ENCODE measurements around the gene SEMA4D.
"Not testable (repeated sequence)": the region's sequence is repeated elsewhere in the genome, so short reads cannot be mapped to it uniquely, and the experiment has no call there.

The SEMA4D gene

DNA sequence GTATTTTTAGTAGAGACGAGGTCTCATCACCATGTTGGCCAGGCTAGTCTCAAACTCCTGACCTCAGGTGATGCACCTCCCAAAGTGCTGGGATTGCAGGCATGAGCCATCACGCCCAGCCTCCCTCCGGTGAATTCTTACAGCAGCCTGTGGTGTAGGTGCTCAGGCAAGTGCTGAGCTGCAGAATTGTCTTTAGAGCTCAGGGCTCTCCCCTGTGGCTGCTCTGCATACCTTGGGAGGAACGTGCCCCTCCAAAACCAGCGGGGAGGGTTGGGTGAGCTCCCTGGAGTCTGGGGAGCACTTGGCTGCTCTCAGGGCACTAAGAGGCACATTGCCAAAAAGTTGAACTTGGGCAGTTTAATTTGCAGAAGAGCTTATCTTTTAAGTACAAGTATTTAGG lies 150.3 kb downstream of the SEMA4D start:
- Histone ChIP-seq H3K9me3 (ENCODE audit: control insufficient read depth, low read length) (no peaks in the 10 kb centered on the region), H3K36me3 (ENCODE audit: control insufficient read depth, insufficient read depth, low read length) (peaks cover 94% of the 10 kb centered on the region), H3K4me1 (ENCODE audit: control insufficient read depth, insufficient read depth, low read length, poor library complexity, severe bottlenecking) (no peaks in the 10 kb centered on the region), H3K27ac (ENCODE audit: low read depth, low read length, severe bottlenecking) (no peak overlapping the region), H3K4me3 (ENCODE audit: extremely low read depth, insufficient read depth, low read length, poor library complexity, severe bottlenecking) (no peak overlapping the region)
- 92 to 96% methylated on average over 3 to 5 of the region's 5 CpGs for WGBS, 2 experiments (ENCODE audit: insufficient coverage in 2 of 2)

- WGBS, 2 experiments (ENCODE audit: insufficient coverage in 2 of 2): 95 to 96% methylated on average over 7 to 8 of the region's 9 CpGs
- Histone ChIP-seq H3K27ac (ENCODE audit: low read depth, low read length, severe bottlenecking) (no peak overlapping the region), H3K4me3 (ENCODE audit: extremely low read depth, insufficient read depth, low read length, poor library complexity, severe bottlenecking) (no peak overlapping the region), H3K36me3 (ENCODE audit: control insufficient read depth, insufficient read depth, low read length) (peaks cover 91% of the 10 kb centered on the region), H3K9me3 (ENCODE audit: control insufficient read depth, low read length) (no peaks in the 10 kb centered on the region), H3K4me1 (ENCODE audit: control insufficient read depth, insufficient read depth, low read length, poor library complexity, severe bottlenecking) (no peaks in the 10 kb centered on the region)
Measured at GRCh38 chr9:89346696-89347095, 151.2 kb downstream of the SEMA4D start.

GRCh38 chr9:89345476-89345875 lies 152.4 kb downstream of the SEMA4D start:
- no peak overlapping the region for H3K27ac ChIP-seq (ENCODE audit: low read depth, low read length, severe bottlenecking)
- H3K4me1 ChIP-seq (ENCODE audit: control insufficient read depth, insufficient read depth, low read length, poor library complexity, severe bottlenecking): no peaks in the 10 kb centered on the region
- H3K4me3 ChIP-seq (ENCODE audit: extremely low read depth, insufficient read depth, low read length, poor library complexity, severe bottlenecking): no peak overlapping the region
- H3K9me3 ChIP-seq (ENCODE audit: control insufficient read depth, low read length): no peaks in the 10 kb centered on the region
- peaks cover 88% of the 10 kb centered on the region for H3K36me3 ChIP-seq (ENCODE audit: control insufficient read depth, insufficient read depth, low read length)
- 97 to 100% methylated on average over 2 to 5 of the region's 5 CpGs for WGBS, 2 experiments (ENCODE audit: insufficient coverage in 2 of 2)

- H3K4me3 ChIP-seq (ENCODE audit: extremely low read depth, insufficient read depth, low read length, poor library complexity, severe bottlenecking); H3K4me1 ChIP-seq (ENCODE audit: control insufficient read depth, insufficient read depth, low read length, poor library complexity, severe bottlenecking); H3K9me3 ChIP-seq (ENCODE audit: control insufficient read depth, low read length); H3K27ac ChIP-seq (ENCODE audit: low read depth, low read length, severe bottlenecking): not testable (repeated sequence)
- 88 to 100% methylated on average over 1 to 7 of the region's 7 CpGs for WGBS, 2 experiments (ENCODE audit: insufficient coverage in 2 of 2)
- peaks cover 85% of the 10 kb centered on the region for H3K36me3 ChIP-seq (ENCODE audit: control insufficient read depth, insufficient read depth, low read length)
Measured at GRCh38 chr9:89343812-89344211, 154.1 kb downstream of the SEMA4D start.

DNA sequence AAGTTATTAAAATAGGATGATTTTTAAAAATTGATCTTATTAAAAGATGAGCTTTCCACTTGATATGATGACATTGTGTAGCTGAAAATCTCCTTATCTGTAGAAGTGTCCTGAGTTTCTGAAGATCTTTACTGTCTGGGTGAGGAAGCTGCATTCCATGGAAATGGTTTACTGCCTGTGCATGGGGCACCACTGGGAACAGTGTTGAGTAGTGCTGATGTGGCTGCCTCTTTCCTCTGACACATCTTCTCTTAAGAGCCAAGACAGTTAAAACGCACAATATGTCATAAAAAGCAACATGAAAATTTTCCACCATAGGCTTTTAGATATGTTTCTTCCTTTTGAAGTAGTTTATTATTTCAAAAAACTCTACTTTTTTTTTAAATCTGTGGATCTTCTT lies 155.0 kb downstream of the SEMA4D start:
- Histone ChIP-seq H3K27ac (ENCODE audit: low read depth, low read length, severe bottlenecking) (no peak overlapping the region), H3K4me3 (ENCODE audit: extremely low read depth, insufficient read depth, low read length, poor library complexity, severe bottlenecking) (no peak overlapping the region), H3K36me3 (ENCODE audit: control insufficient read depth, insufficient read depth, low read length) (peaks cover 83% of the 10 kb centered on the region), H3K4me1 (ENCODE audit: control insufficient read depth, insufficient read depth, low read length, poor library complexity, severe bottlenecking) (no peaks in the 10 kb centered on the region), H3K9me3 (ENCODE audit: control insufficient read depth, low read length) (no peaks in the 10 kb centered on the region)
- no CpG with 5 or more reads among the region's 1 CpG for WGBS, 2 experiments (ENCODE audit: insufficient coverage in 2 of 2)

- no peak overlapping the region for H3K4me3 ChIP-seq (ENCODE audit: extremely low read depth, insufficient read depth, low read length, poor library complexity, severe bottlenecking)
- peaks cover 83% of the 10 kb centered on the region for H3K36me3 ChIP-seq (ENCODE audit: control insufficient read depth, insufficient read depth, low read length)
- WGBS, 2 experiments (ENCODE audit: insufficient coverage in 2 of 2): 95 to 100% methylated on average over 3 of the region's 6 CpGs
- H3K4me1 ChIP-seq (ENCODE audit: control insufficient read depth, insufficient read depth, low read length, poor library complexity, severe bottlenecking): no peaks in the 10 kb centered on the region
- no peaks in the 10 kb centered on the region for H3K9me3 ChIP-seq (ENCODE audit: control insufficient read depth, low read length)
- H3K27ac ChIP-seq (ENCODE audit: low read depth, low read length, severe bottlenecking): no peak overlapping the region
Measured at GRCh38 chr9:89342213-89342612, 155.7 kb downstream of the SEMA4D start.

- H3K4me1 ChIP-seq (ENCODE audit: control insufficient read depth, insufficient read depth, low read length, poor library complexity, severe bottlenecking): no peaks in the 10 kb centered on the region
- H3K36me3 ChIP-seq (ENCODE audit: control insufficient read depth, insufficient read depth, low read length): peaks cover 74% of the 10 kb centered on the region
- no peak overlapping the region for H3K27ac ChIP-seq (ENCODE audit: low read depth, low read length, severe bottlenecking)
- WGBS, 2 experiments (ENCODE audit: insufficient coverage in 2 of 2): no CpG with 5 or more reads among the region's 3 CpGs
- no peaks in the 10 kb centered on the region for H3K9me3 ChIP-seq (ENCODE audit: control insufficient read depth, low read length)
- H3K4me3 ChIP-seq (ENCODE audit: extremely low read depth, insufficient read depth, low read length, poor library complexity, severe bottlenecking): no peak overlapping the region
Measured at GRCh38 chr9:89340332-89340731, 157.6 kb downstream of the SEMA4D start.

DNA sequence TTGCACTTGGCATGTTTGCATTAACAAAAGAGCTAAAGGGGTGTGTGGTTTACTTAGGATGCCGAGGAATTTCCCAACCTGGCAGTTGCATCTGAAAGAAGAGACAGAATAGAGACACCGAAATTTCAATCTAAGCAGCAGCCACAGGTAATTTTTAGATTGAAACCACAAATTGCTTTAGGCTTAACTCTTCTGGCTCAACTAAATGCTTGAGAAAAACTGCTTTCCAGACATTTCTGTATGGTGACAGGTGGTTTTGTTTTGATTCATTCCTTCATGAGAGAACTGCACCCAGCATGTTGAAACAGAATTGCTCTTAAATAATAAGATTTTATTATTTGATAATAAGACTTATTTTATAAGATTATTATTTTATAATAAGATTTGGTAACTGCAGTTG lies 158.1 kb downstream of the SEMA4D start:
- Histone ChIP-seq H3K4me3 (ENCODE audit: extremely low read depth, insufficient read depth, low read length, poor library complexity, severe bottlenecking) (no peak overlapping the region), H3K27ac (ENCODE audit: low read depth, low read length, severe bottlenecking) (no peak overlapping the region), H3K36me3 (ENCODE audit: control insufficient read depth, insufficient read depth, low read length) (peaks cover 74% of the 10 kb centered on the region), H3K9me3 (ENCODE audit: control insufficient read depth, low read length) (no peaks in the 10 kb centered on the region), H3K4me1 (ENCODE audit: control insufficient read depth, insufficient read depth, low read length, poor library complexity, severe bottlenecking) (no peaks in the 10 kb centered on the region)
- WGBS, 2 experiments (ENCODE audit: insufficient coverage in 2 of 2): 89 to 100% methylated on average over 2 of the region's 2 CpGs

- no peak overlapping the region for H3K4me3 ChIP-seq (ENCODE audit: extremely low read depth, insufficient read depth, low read length, poor library complexity, severe bottlenecking)
- no peaks in the 10 kb centered on the region for H3K4me1 ChIP-seq (ENCODE audit: control insufficient read depth, insufficient read depth, low read length, poor library complexity, severe bottlenecking)
- 100% methylated on average over 4 to 6 of the region's 7 CpGs for WGBS, 2 experiments (ENCODE audit: insufficient coverage in 2 of 2)
- H3K27ac ChIP-seq (ENCODE audit: low read depth, low read length, severe bottlenecking): no peak overlapping the region
- peaks cover 88% of the 10 kb centered on the region for H3K36me3 ChIP-seq (ENCODE audit: control insufficient read depth, insufficient read depth, low read length)
- no peaks in the 10 kb centered on the region for H3K9me3 ChIP-seq (ENCODE audit: control insufficient read depth, low read length)
Measured at GRCh38 chr9:89330513-89330912, 167.4 kb downstream of the SEMA4D start.

GRCh38 chr9:89329917-89330316 lies 168.0 kb downstream of the SEMA4D start:
- H3K36me3 ChIP-seq (ENCODE audit: control insufficient read depth, insufficient read depth, low read length): peaks cover 85% of the 10 kb centered on the region
- no peak overlapping the region for H3K27ac ChIP-seq (ENCODE audit: low read depth, low read length, severe bottlenecking)
- no peaks in the 10 kb centered on the region for H3K9me3 ChIP-seq (ENCODE audit: control insufficient read depth, low read length)
- H3K4me1 ChIP-seq (ENCODE audit: control insufficient read depth, insufficient read depth, low read length, poor library complexity, severe bottlenecking): no peaks in the 10 kb centered on the region
- no peak overlapping the region for H3K4me3 ChIP-seq (ENCODE audit: extremely low read depth, insufficient read depth, low read length, poor library complexity, severe bottlenecking)

DNA sequence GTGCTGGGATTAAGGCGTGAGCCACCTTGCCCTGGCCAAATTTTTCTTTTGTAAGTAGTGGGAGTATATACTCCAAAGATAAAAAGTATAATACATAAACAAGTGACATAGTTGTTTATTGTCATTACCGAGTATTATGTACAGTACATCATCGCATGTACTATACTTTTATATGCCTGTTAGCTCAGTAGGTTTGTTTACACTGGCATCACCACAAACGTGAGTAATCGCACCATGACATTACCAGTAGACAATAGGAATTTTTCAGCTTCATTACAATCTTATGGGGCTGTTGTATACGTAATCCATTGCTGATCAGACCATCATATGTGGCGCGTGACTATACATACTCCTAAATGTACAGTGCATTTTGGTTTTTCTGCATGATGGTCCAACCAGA lies 169.8 kb downstream of the SEMA4D start:
- peaks cover 2% of the 10 kb centered on the region for H3K4me1 ChIP-seq (ENCODE audit: control insufficient read depth, insufficient read depth, low read length, poor library complexity, severe bottlenecking)
- no peak overlapping the region for H3K4me3 ChIP-seq (ENCODE audit: extremely low read depth, insufficient read depth, low read length, poor library complexity, severe bottlenecking)
- H3K36me3 ChIP-seq (ENCODE audit: control insufficient read depth, insufficient read depth, low read length): peaks cover 69% of the 10 kb centered on the region
- WGBS, 2 experiments (ENCODE audit: insufficient coverage in 2 of 2): 100% methylated on average over 3 to 4 of the region's 8 CpGs
- no peak overlapping the region for H3K27ac ChIP-seq (ENCODE audit: low read depth, low read length, severe bottlenecking)
- no peaks in the 10 kb centered on the region for H3K9me3 ChIP-seq (ENCODE audit: control insufficient read depth, low read length)

- no peak overlapping the region for H3K4me3 ChIP-seq (ENCODE audit: extremely low read depth, insufficient read depth, low read length, poor library complexity, severe bottlenecking)
- H3K36me3 ChIP-seq (ENCODE audit: control insufficient read depth, insufficient read depth, low read length): peaks cover 57% of the 10 kb centered on the region
- H3K9me3 ChIP-seq (ENCODE audit: control insufficient read depth, low read length): no peaks in the 10 kb centered on the region
- H3K27ac ChIP-seq (ENCODE audit: low read depth, low read length, severe bottlenecking): no peak overlapping the region
- H3K4me1 ChIP-seq (ENCODE audit: control insufficient read depth, insufficient read depth, low read length, poor library complexity, severe bottlenecking): peaks cover 2% of the 10 kb centered on the region
- WGBS, 2 experiments (ENCODE audit: insufficient coverage in 2 of 2): 73 to 90% methylated on average over 1 to 3 of the region's 3 CpGs
Measured at GRCh38 chr9:89325733-89326132, 172.2 kb downstream of the SEMA4D start.

Data from mesodermal cell (in vitro differentiated cells).